ENCODE results near the gene MYO1H. TPM values are rescaled to one million over a fixed set of nuclear protein-coding genes. Genes with fewer than 3 reads are reported as not detected.

Gene MYO1H
- total RNA-seq, 4 donors from 2014 or later, result not detected

- in situ Hi-C loops (cut with MboI; ENCODE audit: low sequenced_read_pairs in 4 of 4), result no loop called here
- Histone ChIP-seq H3K27ac (no peak overlapping the region), H3K4me1 (no peaks in the 10 kb centered on the region)
These were observed 101.1 kb downstream of the MYO1H start for GRCh38 chr12:109448707-109449390.

GRCh38 chr12:109449845-109450532 is 102.3 kb downstream of the MYO1H start:
- Histone ChIP-seq H3K27ac (no peak overlapping the region), H3K9me3 (no peaks in the 10 kb centered on the region), H3K36me3 (peaks cover 0 to 49% of the 10 kb centered on the region in 2 donors), H3K4me1 (no peaks in the 10 kb centered on the region), H3K4me3 (no peak overlapping the region), H3K27me3 (no peaks in the 10 kb centered on the region)
- ATAC-seq, result no peak
- in situ Hi-C loops (cut with MboI; ENCODE audit: low sequenced_read_pairs in 4 of 4), result no loop called here
- DNase-seq, result no peak
- TF ChIP-seq POLR2A (IDR thresholded peaks at IDR 0.05), result no peak
- no peak for TF ChIP-seq CTCF (IDR thresholded peaks at IDR 0.05 in 4 of 5, conservative IDR thresholded peaks at IDR 0.05 in 1 of 5)
- intact Hi-C loops (cut with DNase I; ENCODE audit: low total_unique reads), result no loop called here

More at GRCh38 chr12:109448707-109449390, 101.1 kb downstream of the MYO1H start:
- DNase-seq (no peak), ATAC-seq (no peak)
- TF ChIP-seq POLR2A (IDR thresholded peaks at IDR 0.05) (no peak), CTCF (IDR thresholded peaks at IDR 0.05 in 4 of 5, conservative IDR thresholded peaks at IDR 0.05 in 1 of 5) (no peak)
- H3K4me3 ChIP-seq, result no peak overlapping the region
- H3K27me3 ChIP-seq, result no peaks in the 10 kb centered on the region
- H3K36me3 ChIP-seq, result peaks cover 0 to 38% of the 10 kb centered on the region in 2 donors
- intact Hi-C loops (cut with DNase I; ENCODE audit: low total_unique reads), result no loop called here
- H3K9me3 ChIP-seq, result no peaks in the 10 kb centered on the region

- Histone ChIP-seq H3K4me3 (no peak overlapping the region), H3K4me1 (no peaks in the 10 kb centered on the region), H3K27me3 (no peaks in the 10 kb centered on the region), H3K36me3 (peaks cover 0 to 57% of the 10 kb centered on the region in 2 donors), H3K27ac (no peak overlapping the region), H3K9me3 (no peaks in the 10 kb centered on the region)
- TF ChIP-seq CTCF (IDR thresholded peaks at IDR 0.05 in 4 of 5, conservative IDR thresholded peaks at IDR 0.05 in 1 of 5) (no peak), POLR2A (IDR thresholded peaks at IDR 0.05) (no peak)
- in situ Hi-C loops (cut with MboI; ENCODE audit: low sequenced_read_pairs in 4 of 4) (no loop called here), intact Hi-C loops (cut with DNase I; ENCODE audit: low total_unique reads) (no loop called here)
- DNase-seq (no peak), ATAC-seq (no peak)
These were observed 103.3 kb downstream of the MYO1H start for GRCh38 chr12:109450980-109451379.

- Histone ChIP-seq H3K9me3 (no peaks in the 10 kb centered on the region), H3K27me3 (no peaks in the 10 kb centered on the region), H3K36me3 (peaks cover 0 to 58% of the 10 kb centered on the region in 2 donors), H3K4me3 (no peak overlapping the region), H3K27ac (no peak overlapping the region), H3K4me1 (no peaks in the 10 kb centered on the region)
- DNase-seq (no peak), ATAC-seq (no peak)
- in situ Hi-C loops (cut with MboI; ENCODE audit: low sequenced_read_pairs in 4 of 4), result no loop called here
- intact Hi-C loops (cut with DNase I; ENCODE audit: low total_unique reads), result no loop called here
- no peak for TF ChIP-seq POLR2A (IDR thresholded peaks at IDR 0.05)
These were observed 103.7 kb downstream of the MYO1H start for GRCh38 chr12:109451400-109451799.

- in situ Hi-C loops (cut with MboI; ENCODE audit: low sequenced_read_pairs in 4 of 4), result no loop called here
These were observed 104.8 kb downstream of the MYO1H start for GRCh38 chr12:109452489-109452888.

More at GRCh38 chr12:109452489-109452888, 104.8 kb downstream of the MYO1H start:
- DNase-seq (no peak), ATAC-seq (no peak)
- intact Hi-C loops (cut with DNase I; ENCODE audit: low total_unique reads), result no loop called here
- no peak for TF ChIP-seq CTCF (IDR thresholded peaks at IDR 0.05 in 4 of 5, conservative IDR thresholded peaks at IDR 0.05 in 1 of 5)
- no peak for TF ChIP-seq POLR2A (IDR thresholded peaks at IDR 0.05)
- Histone ChIP-seq H3K27ac (no peak overlapping the region), H3K36me3 (peaks cover 0 to 69% of the 10 kb centered on the region in 2 donors), H3K4me1 (no peaks in the 10 kb centered on the region), H3K4me3 (no peak overlapping the region), H3K9me3 (no peaks in the 10 kb centered on the region), H3K27me3 (no peaks in the 10 kb centered on the region)

Data from gastrocnemius medialis (tissue), 4 donors.